NCI-H1092 (cell line): ENCODE data around the gene RBP7.
"Not testable (repeated sequence)": the region's sequence is repeated elsewhere in the genome, so short reads cannot be mapped to it uniquely, and the experiment has no call there.

Experiments used
- DNase-seq: peaks from one replicate; lab custom pipeline; 2025; lab: John Stamatoyannopoulos, UW

The RBP7 gene

GRCh38 chr1:9996624-9997582 lies at the start of gene RBP7:
TSS of gene RBP7 (plus strand) at chr1:9997228. CDS start at chr1:9997259, 31 bp downstream.
- DNase-seq, result no peak

- DNase-seq, result no peak
Observed at GRCh38 chr1:9957726-9958125, 39.3 kb upstream of the RBP7 start.

DNA sequence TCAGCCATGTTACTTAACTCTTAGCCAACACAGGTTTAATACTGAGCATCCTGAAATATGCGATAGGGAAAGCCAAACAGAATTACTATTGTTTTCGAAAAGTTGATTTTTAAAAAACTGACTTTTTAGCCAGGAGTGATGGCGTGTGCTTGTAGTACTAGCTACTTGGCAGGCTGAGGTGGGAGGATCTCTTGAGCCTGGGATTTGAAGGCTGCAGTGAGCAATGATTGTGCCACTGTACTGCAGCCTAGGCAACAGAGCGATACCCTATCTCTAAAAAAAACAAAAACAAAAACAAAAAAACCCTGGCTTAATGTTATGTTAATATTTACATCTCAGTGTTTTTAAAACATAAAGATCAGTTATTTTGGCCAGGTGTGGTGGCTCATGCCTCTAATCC lies 37.0 kb upstream of the RBP7 start:
- DNase-seq, result no peak

DNA sequence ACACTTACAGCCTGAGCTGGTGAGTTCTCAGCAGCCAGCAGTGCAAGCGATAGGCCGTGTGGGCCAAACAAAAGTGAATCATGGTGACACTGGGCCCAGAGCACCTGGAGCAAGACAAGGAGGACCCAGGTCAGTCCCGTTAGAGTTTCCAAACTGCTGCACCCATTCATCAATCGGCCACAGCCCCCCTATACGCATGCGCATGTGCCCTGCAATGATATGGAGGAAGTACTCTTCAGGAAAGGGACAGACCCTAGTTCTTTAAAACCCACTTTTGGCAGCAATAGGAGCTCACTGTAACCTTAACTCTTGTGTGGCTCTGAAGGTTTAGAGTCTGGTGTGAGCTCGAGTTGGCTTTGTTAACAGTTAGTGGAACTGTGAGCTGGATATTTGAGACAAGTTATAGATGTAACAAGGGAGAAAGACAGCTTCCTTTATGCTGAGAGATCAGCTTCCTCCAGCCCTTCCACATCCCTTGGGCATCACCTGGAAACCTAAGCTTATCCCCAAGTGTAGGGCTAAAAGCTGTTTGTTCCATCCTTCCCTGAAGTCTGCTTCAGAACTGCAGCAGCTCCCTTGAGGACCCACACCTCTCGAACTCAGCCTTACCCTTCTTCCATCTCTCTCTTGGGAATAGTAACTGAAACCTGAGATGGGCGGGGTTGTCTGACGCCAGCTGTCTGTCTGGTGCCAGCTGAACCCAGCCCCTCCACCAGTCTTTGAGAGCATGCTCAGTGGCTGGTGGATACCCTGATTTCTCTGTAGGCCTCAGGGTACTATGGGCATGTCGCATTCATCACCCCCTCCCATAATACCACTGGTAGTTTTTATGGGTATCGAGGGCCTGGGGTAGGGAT lies 36.1 kb upstream of the RBP7 start:
- peak; percentile 62 for DNase-seq

- no peak for DNase-seq
Observed at GRCh38 chr1:9984253-9984652, 12.8 kb upstream of the RBP7 start.

- no peak for DNase-seq
Observed at GRCh38 chr1:9985001-9985400, 12.0 kb upstream of the RBP7 start.

DNA sequence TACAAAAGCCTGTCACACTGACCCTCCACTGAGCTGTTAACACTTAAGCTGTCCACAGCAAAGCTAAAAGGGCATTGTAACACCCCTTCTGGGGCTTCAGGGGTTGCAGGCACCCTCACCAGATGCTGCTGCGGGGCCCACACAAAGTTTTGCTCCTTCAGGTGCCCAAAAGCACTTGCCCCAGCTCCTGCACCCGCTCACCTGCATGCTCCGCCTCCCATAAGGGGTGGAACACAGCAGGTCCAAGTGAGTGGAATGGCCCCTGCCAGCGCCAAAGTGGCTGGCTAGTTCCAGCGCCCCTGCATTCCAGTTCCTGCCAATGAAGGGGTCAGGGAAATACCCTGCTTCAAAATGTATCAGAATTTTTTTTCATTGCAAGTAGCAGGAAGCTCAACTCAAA lies 7.3 kb upstream of the RBP7 start:
- DNase-seq, result no peak

GRCh38 chr1:9990944-9991343 lies 6.1 kb upstream of the RBP7 start:
- DNase-seq, result no peak

DNA sequence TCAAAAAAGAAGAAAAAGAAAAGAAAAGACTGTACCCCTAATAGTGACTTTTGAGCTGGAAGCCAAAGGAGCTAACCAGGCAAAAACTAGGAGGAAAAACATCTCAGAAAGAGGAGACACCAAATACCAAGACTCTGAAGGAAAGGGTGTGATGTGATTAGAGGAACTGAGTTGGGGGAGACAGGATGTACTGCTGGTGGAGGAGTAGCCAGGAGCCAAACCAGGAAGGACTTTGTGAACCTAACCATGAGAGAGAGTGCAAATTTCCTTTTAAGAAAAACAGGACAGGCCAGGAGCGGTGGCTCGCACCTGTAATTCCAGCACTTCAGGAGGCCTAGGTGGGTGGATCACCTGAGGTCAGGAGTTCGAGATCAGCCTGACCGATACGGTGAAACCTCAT lies 4.1 kb upstream of the RBP7 start:
- no peak for DNase-seq

DNA sequence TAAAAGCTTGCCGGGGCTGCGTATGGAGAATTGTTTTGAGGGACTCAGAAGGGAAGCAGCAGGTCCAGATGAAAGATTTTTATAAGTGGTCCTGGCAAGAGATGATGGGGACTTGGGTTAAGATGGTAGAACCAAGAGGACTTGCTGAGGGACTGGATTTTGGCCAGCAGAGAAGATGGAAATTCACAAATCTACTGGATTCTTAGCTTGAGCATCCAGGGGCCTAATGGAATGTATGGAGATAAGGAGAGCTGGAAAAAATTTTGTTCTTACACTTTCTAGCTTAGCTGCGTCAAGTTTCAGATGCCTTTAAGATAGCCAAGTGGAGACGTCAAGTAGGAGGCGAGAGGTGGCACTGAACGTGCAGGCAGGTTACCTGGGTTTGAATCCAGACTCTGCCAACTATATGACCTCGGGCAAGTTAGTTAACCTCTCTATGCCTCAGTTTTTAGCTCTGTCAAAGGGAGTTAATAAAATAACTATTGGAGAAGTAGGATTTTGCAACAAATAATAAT lies 3.4 kb upstream of the RBP7 start:
- DNase-seq, result no peak

- DNase-seq, result no peak
Observed at GRCh38 chr1:10001016-10001665, 4.1 kb downstream of the RBP7 start.

GRCh38 chr1:10005248-10005647 lies 8.2 kb downstream of the RBP7 start:
- not testable (repeated sequence) for DNase-seq

- DNase-seq, result no peak
Observed at GRCh38 chr1:10007169-10007568, 10.1 kb downstream of the RBP7 start.

GRCh38 chr1:10014016-10014415 lies 17.0 kb downstream of the RBP7 start:
- DNase-seq, result no peak

DNA sequence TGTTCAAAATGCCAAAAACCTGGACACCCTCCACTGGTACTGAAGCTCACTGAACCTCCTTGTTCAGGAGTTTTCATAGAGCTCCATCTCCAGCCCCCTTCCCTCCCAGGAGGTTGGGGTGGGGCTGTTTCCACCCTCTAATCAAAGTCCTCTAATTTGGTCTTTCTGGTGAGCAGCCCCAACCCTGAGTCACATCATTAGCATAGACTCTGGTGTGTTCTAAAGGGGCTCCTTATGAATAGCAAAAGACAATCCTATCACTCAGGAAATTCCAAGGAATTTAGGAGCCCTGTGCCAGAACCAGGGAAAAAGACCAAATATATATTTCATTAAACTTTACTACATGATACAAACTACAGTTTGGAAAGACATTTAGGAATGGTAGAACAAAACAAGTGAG lies 22.5 kb downstream of the RBP7 start:
- no peak for DNase-seq

- no peak for DNase-seq
Observed at GRCh38 chr1:10020086-10020485, 23.1 kb downstream of the RBP7 start.

DNA sequence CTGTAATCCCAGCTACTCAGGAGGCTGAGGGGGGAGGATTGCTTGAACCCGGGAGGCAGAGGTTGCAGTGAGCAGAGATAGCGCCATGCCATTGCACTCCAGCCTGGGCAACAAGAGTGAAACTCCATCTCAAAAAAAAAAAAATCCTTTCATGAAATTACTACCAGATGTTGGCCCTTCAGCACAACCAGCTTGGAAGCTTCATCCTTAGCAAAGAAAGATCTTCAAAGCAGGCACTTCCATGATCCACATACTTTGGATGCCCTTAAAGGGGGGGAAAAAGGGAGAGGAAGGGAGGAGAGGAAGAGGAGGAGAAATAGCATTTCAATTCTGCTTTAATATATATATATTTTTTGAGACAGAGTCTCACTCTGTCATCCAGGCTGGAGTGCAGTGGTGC lies 23.6 kb downstream of the RBP7 start:
- DNase-seq, result not testable (repeated sequence)

DNA sequence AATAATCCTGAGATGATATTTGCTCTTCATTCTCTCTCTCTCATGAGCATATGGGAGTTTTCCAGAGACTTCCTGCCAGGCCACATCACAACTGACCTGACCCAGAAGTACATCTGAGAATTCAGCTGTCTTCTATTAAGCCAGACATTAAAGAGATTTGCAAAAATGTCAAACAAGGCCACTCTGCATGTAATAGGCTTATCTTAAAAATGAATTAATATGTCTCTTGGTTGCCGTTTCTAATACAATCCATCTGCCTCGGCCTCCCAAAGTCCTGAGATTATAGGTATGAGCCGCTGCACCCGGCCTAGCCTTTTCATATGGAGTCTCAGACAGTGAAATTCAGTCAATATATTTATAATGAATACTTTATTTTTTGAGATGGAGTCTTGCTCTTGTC lies 25.0 kb downstream of the RBP7 start:
- DNase-seq, result not testable (repeated sequence)

GRCh38 chr1:10022656-10023055 lies 25.6 kb downstream of the RBP7 start:
- no peak for DNase-seq

- DNase-seq, result no peak
Observed at GRCh38 chr1:10025354-10025753, 28.3 kb downstream of the RBP7 start.

- no peak for DNase-seq
Observed at GRCh38 chr1:10027027-10027426, 30.0 kb downstream of the RBP7 start.

DNA sequence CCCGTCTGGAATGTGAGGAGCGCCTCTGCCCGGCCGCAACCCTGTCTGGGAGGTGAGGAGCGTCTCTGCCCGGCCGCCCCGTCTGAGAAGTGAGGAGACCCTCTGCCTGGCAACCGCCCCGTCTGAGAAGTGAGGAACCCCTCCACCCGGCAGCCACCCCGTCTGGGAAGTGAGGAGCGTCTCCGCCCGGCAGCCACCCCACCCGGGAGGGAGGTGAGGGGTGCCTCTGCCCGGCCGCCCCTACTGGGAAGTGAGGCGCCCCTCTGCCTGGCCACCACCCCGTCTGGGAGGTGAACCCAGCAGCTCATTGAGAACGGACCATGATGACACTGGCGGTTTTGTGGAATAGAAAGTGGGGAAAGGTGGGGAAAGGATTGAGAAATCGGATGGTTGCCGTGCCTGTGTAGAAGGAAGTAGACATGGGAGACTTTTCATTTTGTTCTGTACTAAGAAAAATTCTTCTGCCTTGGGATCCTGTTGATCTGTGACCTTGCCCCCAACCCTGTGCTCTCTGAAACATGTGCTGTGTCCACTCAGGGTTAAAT lies 32.0 kb downstream of the RBP7 start:
- not testable (repeated sequence) for DNase-seq
